ENCODE results near the gene RBM47. TPM values are rescaled to one million over a fixed set of nuclear protein-coding genes. Genes with fewer than 3 reads are reported as not detected.

Gene RBM47
- total and polyA plus RNA-seq, 9 of the 15 experiments (the other 6 are each of a cell fraction or from before 2014, with no cell fraction given), result 1.4 to 6.4 (median 3.3) TPM

GRCh38 chr4:40649321-40649720 is 19.7 kb upstream of the RBM47 start:
- ATAC-seq (no peak), FAIRE-seq (no peak), DNase-seq (ENCODE audit: extremely low read depth in 1 of 4, low spot score in 3 of 4) (no peak)
- H3K4me3 ChIP-seq, result no peak overlapping the region
- H2AFZ ChIP-seq (ENCODE audit: low read depth, low read length), result no peak overlapping the region
- TF ChIP-seq ZBTB2 (IDR thresholded peaks at IDR 0.05) (no peak), PYGO2 (tag; IDR thresholded peaks at IDR 0.05) (no peak), RBM34 (IDR thresholded peaks at IDR 0.05; ENCODE audit: borderline replicate concordance, insufficient read depth, low read length) (no peak), ZNF217 (CRISPR knock-in tag; IDR thresholded peaks at IDR 0.05) (no peak), USF1 (CRISPR knock-in tag; IDR thresholded peaks at IDR 0.05) (no peak), ZNF561 (CRISPR knock-in tag; conservative IDR thresholded peaks at IDR 0.05) (no peak), COPS2 (conservative IDR thresholded peaks at IDR 0.05) (no peak), BHLHE40 (IDR thresholded peaks at IDR 0.05; ENCODE audit: low read length) (no peak), ZNF133 (CRISPR knock-in tag; IDR thresholded peaks at IDR 0.05) (no peak), RAD51 (IDR thresholded peaks at IDR 0.05; ENCODE audit: borderline replicate concordance, low read depth) (no peak), ZNF644 (tag; IDR thresholded peaks at IDR 0.05; ENCODE audit: low read depth) (no peak), THRB (CRISPR knock-in tag; conservative IDR thresholded peaks at IDR 0.05) (no peak), MAZ (CRISPR knock-in tag; conservative IDR thresholded peaks at IDR 0.05 in 1 of 2, IDR thresholded peaks at IDR 0.05 in 1 of 2) (no peak), ZNF224 (CRISPR knock-in tag; IDR thresholded peaks at IDR 0.05) (no peak)
- no peaks in the 10 kb centered on the region for H3K79me2 ChIP-seq (ENCODE audit: control insufficient read depth, insufficient read depth, low read length)
- no peak overlapping the region for H3K4me2 ChIP-seq (ENCODE audit: insufficient read depth, low read length)
- no TSS peak for BruUV-seq (replicated peaks)
- intact Hi-C loops (cut with micrococcal nuclease), result no loop called here
- no peak overlapping the region for H3K9ac ChIP-seq (ENCODE audit: insufficient read depth in 1 of 2, low read depth in 2 of 2, low read length in 2 of 2)
- no peaks in the 10 kb centered on the region for H3K9me1 ChIP-seq (ENCODE audit: control insufficient read depth, insufficient read depth, low read length)
- no peaks in the 10 kb centered on the region for H3K4me1 ChIP-seq (replicated peaks in 1 of 2; ENCODE audit: control insufficient read depth in 2 of 2, insufficient read depth in 2 of 2, low read length in 2 of 2)
- no peaks in the 10 kb centered on the region for H3K36me3 ChIP-seq (ENCODE audit: control insufficient read depth, insufficient read depth, low read length)
- POLR2A ChIA-PET, result interaction anchor here (0.5 to 1.4 kb wide), 2 partner anchors 14 to 255 kb away, joined by 3 read pairs; no protein-coding TSS in a partner anchor
- H3K27me3 ChIP-seq (ENCODE audit: control insufficient read depth in 2 of 2, insufficient read depth in 2 of 2, low read length in 2 of 2), result peaks cover 24 to 36% of the 10 kb centered on the region in 2 experiments
- H3K27ac ChIP-seq (ENCODE audit: extremely low read depth, low read depth, low read length), result no peak overlapping the region
- in situ Hi-C loops (cut with MboI), result no loop called here
- CTCF ChIA-PET (ENCODE audit: low intra/inter-chr PET ratio), result no interaction called here
- H3K9me3 ChIP-seq (replicated peaks; ENCODE audit: control insufficient read depth, insufficient read depth, low read depth, low read length), result no peaks in the 10 kb centered on the region
- H4K20me1 ChIP-seq (replicated peaks; ENCODE audit: control insufficient read depth, insufficient read depth, low read length), result no peaks in the 10 kb centered on the region
- 2% methylated on average over 4 of the region's 6 CpGs for WGBS (ENCODE audit: insufficient coverage, low coverage, missing lambda C conversion rate)
